ENCODE results near the gene FGF18. TPM values are rescaled to one million over a fixed set of nuclear protein-coding genes. Genes with fewer than 3 reads are reported as not detected.

FGF18 gene
- total RNA-seq, 1 experiment from 2014 or later, result 0.94 TPM

GRCh38 chr5:171469326-171469725, 49.9 kb downstream of the FGF18 start:
- Histone ChIP-seq H3K27me3 (ENCODE audit: insufficient read depth, low read length) (no peaks in the 10 kb centered on the region), H3K79me1 (ENCODE audit: insufficient read depth, low read depth, low read length, poor library complexity, severe bottlenecking) (no peaks in the 10 kb centered on the region), H3K79me2 (ENCODE audit: insufficient read depth, low read length) (no peaks in the 10 kb centered on the region), H2BK20ac (ENCODE audit: low read depth, low read length, poor library complexity, severe bottlenecking) (no peak overlapping the region), H2AFZ (ENCODE audit: low read length) (no peak overlapping the region), H2BK120ac (ENCODE audit: low read depth, low read length, poor library complexity, severe bottlenecking) (no peak overlapping the region), H3K9ac (ENCODE audit: extremely low read depth, insufficient read length, low read length) (no peak overlapping the region), H3K4me1 (ENCODE audit: insufficient read depth, low read length) (no peaks in the 10 kb centered on the region), H3K18ac (ENCODE audit: insufficient read length, low read depth, low read length) (no peak overlapping the region), H3T11ph (ENCODE audit: low read length) (no peak overlapping the region), H2BK5ac (ENCODE audit: insufficient read length, low read length) (no peak overlapping the region), H3K23me2 (ENCODE audit: insufficient read length, low read depth, low read length, poor library complexity, severe bottlenecking) (no peaks in the 10 kb centered on the region), H2AK5ac (ENCODE audit: insufficient read length, low read length) (no peak overlapping the region), H3K4ac (ENCODE audit: low read depth, low read length) (no peak overlapping the region), H4K20me1 (ENCODE audit: control insufficient read depth, insufficient read depth, insufficient read length) (no peaks in the 10 kb centered on the region), H2BK12ac (ENCODE audit: insufficient read length, low read depth, low read length) (no peak overlapping the region), H3K9me3 (ENCODE audit: control insufficient read depth, low read depth, low read length) (no peaks in the 10 kb centered on the region), H3K4me2 (ENCODE audit: insufficient read depth, insufficient read length, low read length) (no peak overlapping the region), H3K14ac (ENCODE audit: insufficient read depth, low read length) (no peak overlapping the region), H3K23ac (ENCODE audit: insufficient read length, low read depth, low read length) (no peak overlapping the region), H2BK15ac (ENCODE audit: low read depth, low read length) (no peak overlapping the region), H3K27ac (ENCODE audit: insufficient read length, low read depth, low read length) (no peak overlapping the region), H4K91ac (ENCODE audit: insufficient read length, low read depth, low read length) (no peak overlapping the region), H3K56ac (ENCODE audit: insufficient read length, low read depth, low read length) (no peak overlapping the region), H4K5ac (ENCODE audit: insufficient read length, low read depth, low read length) (no peak overlapping the region), H4K8ac (replicated peaks; ENCODE audit: insufficient read length, low read depth, low read length) (no peak overlapping the region)
- no peaks in the 10 kb centered on the region for H3K27me3 Mint-ChIP-seq (ENCODE audit: low read depth)
- peaks cover 9 to 12% of the 10 kb centered on the region in 2 experiments for H3K4me1 Mint-ChIP-seq
- TF ChIP-seq CTCF (conservative IDR thresholded peaks at IDR 0.05), result no peak
- H3K9me3 Mint-ChIP-seq, result no peaks in the 10 kb centered on the region
- no peak overlapping the region for H3K4me3 Mint-ChIP-seq
- no peak for DNase-seq
- WGBS (ENCODE audit: extremely low coverage, insufficient read length, low lambda C conversion rate), result no CpG with 5 or more reads among the region's 4 CpGs
- no peaks in the 10 kb centered on the region for H3K36me3 Mint-ChIP-seq (ENCODE audit: insufficient read depth in 1 of 3, low read depth in 3 of 3)
- peak overlapping the region in 1 of 3 experiments; percentile 17; a peak in 2 of 7 replicates for H3K27ac Mint-ChIP-seq
